Hepatocyte (in vitro differentiated cells): Measurements from ENCODE around the gene ALG8. TPM values are rescaled to one million over a fixed set of nuclear protein-coding genes. Genes with fewer than 3 reads are reported as not detected.

Experiments
- DNase-seq: peaks from one replicate; pipeline ENCODE4 v3.0.0-alpha.2; 2016; ENCODE audit warnings: low spot score
- H2AFZ ChIP-seq: fragments of 200-600 bp; sonication (generic); 2 replicates; pipeline ENCODE4 v1.6.0; 2016; ENCODE audit warnings: antibody characterized with exemption, mild to moderate bottlenecking
- H3K27ac ChIP-seq: fragments of 200-600 bp; sonication (generic); 2 replicates; pipeline ENCODE4 v1.5.1; 2016; ENCODE audit warnings: mild to moderate bottlenecking
- H3K27me3 ChIP-seq: fragments of 200-600 bp; sonication (generic); 2 replicates; pipeline ENCODE4 v1.6.1; 2016
- H3K36me3 ChIP-seq: fragments of 200-600 bp; sonication (generic); replicated peaks from 2 replicates; pipeline ENCODE4 v1.5.1; 2016; ENCODE audit warnings: low read depth; ENCODE audit not compliant: insufficient read depth
- H3K4me1 ChIP-seq: fragments of 200-600 bp; sonication (generic); 2 replicates; pipeline ENCODE4 v1.5.1; 2016; ENCODE audit warnings: mild to moderate bottlenecking, moderate library complexity; ENCODE audit not compliant: insufficient read depth
- H3K4me2 ChIP-seq: fragments of 200-600 bp; sonication (generic); 2 replicates; pipeline ENCODE4 v1.6.0; 2016
- H3K4me3 ChIP-seq: fragments of 200-600 bp; sonication (generic); 2 replicates; pipeline ENCODE4 v1.5.1; 2016; ENCODE audit warnings: mild to moderate bottlenecking
- H3K79me2 ChIP-seq: fragments of 200-600 bp; sonication (generic); 2 replicates; pipeline ENCODE4 v1.6.0; 2017; ENCODE audit warnings: mild to moderate bottlenecking
- H3K9me2 ChIP-seq: fragments of 200-600 bp; sonication (generic); replicated peaks from 2 replicates; pipeline ENCODE4 v1.6.0; 2017; ENCODE audit warnings: mild to moderate bottlenecking; ENCODE audit not compliant: insufficient read depth
- H3K9me3 ChIP-seq: fragments of 200-600 bp; sonication (generic); 2 replicates; pipeline ENCODE4 v1.5.1; 2016; ENCODE audit warnings: low read depth, mild to moderate bottlenecking
- H4K20me1 ChIP-seq: fragments of 200-600 bp; sonication (generic); 2 replicates; pipeline ENCODE4 v1.6.0; 2016; ENCODE audit warnings: mild to moderate bottlenecking; ENCODE audit not compliant: insufficient read depth, poor library complexity, severe bottlenecking
- EZH2 ChIP-seq: fragments of 200-600 bp; sonication (generic); IDR thresholded peaks from 2 replicates; pipeline ENCODE4 v1.6.1; 2016; ENCODE audit warnings: antibody characterized with exemption, mild to moderate bottlenecking, borderline replicate concordance
- EZH2phosphoT487 ChIP-seq: fragments of 200-600 bp; sonication (generic); IDR thresholded peaks from one replicate; pipeline ENCODE4 v1.6.1; 2018; ENCODE audit warnings: antibody characterized with exemption, mild to moderate bottlenecking, low read depth, moderate library complexity; ENCODE audit not compliant: unreplicated experiment, severe bottlenecking
- WGBS: methylation state at CpG from one replicate; pipeline ENCODE4 v1.1.6; 2016; ENCODE audit warnings: low lambda C conversion rate; ENCODE audit errors: missing lambda C conversion rate; 5-methylcytosine and 5-hydroxymethylcytosine counted together
- polyA plus RNA-seq: library from polyadenylated mRNA; unstranded; fragments of >200 nt; fragmentation: Nextera tagmentation; extraction: Ambion mirVana; gene quantifications from 2 replicates; pipeline ENCODE4 v1.2.1, GENCODE V29; 2016
- total RNA-seq: library from RNA; depleted of rRNA; stranded (reverse); fragments of >200 nt; gene quantifications from 2 replicates; pipeline ENCODE4 v1.2.3, GENCODE V29; 2014
- TF ChIP-seq, protein P1 (sequence below): fragments of 200-600 bp; sonication (generic); IDR thresholded peaks from 2 replicates; pipeline ENCODE4 v1.5.1; 2016; ENCODE audit warnings: antibody characterized with exemption, mild to moderate bottlenecking; ENCODE audit not compliant: poor library complexity

Gene ALG8
- total and polyA plus RNA-seq, 2 experiments from 2014 or later: 43.1 to 74.3 TPM

DNA sequence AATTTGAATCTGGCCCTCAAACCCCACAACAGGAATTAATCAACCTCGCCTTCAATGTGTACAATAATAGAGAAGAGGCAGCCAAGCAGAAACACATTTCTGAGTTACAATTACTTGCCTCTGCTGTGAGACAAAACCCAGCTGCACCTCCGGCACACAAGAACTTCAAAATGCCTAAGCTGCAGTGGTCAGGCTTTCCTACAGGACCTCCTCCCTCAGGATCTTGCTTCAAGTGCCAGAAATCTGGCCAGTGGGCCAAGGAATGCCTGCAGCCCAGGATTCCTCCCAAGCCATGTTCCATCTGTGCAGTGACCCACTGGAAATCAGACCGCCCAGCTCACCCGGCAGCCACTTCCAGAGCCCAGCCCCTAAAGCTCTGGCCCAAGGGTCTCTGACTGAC is 56.4 kb downstream of the ALG8 start:
- H3K9me2 ChIP-seq: no peaks in the 10 kb centered on the region
- H3K27me3 ChIP-seq: no peaks in the 10 kb centered on the region
- no peaks in the 10 kb centered on the region for H3K9me3 ChIP-seq
- H3K4me2 ChIP-seq: no peak overlapping the region
- TF ChIP-seq EZH2 (no peak), EZH2phosphoT487 (no peak)
- TF ChIP-seq, protein P1, sequence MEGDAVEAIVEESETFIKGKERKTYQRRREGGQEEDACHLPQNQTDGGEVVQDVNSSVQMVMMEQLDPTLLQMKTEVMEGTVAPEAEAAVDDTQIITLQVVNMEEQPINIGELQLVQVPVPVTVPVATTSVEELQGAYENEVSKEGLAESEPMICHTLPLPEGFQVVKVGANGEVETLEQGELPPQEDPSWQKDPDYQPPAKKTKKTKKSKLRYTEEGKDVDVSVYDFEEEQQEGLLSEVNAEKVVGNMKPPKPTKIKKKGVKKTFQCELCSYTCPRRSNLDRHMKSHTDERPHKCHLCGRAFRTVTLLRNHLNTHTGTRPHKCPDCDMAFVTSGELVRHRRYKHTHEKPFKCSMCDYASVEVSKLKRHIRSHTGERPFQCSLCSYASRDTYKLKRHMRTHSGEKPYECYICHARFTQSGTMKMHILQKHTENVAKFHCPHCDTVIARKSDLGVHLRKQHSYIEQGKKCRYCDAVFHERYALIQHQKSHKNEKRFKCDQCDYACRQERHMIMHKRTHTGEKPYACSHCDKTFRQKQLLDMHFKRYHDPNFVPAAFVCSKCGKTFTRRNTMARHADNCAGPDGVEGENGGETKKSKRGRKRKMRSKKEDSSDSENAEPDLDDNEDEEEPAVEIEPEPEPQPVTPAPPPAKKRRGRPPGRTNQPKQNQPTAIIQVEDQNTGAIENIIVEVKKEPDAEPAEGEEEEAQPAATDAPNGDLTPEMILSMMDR: no peak
- WGBS: 85% methylated on average over 4 of the region's 4 CpGs
- H4K20me1 ChIP-seq: peaks cover 5% of the 10 kb centered on the region
- no peak overlapping the region for H3K4me3 ChIP-seq
- H2AFZ ChIP-seq: no peak overlapping the region
- H3K4me1 ChIP-seq: peaks cover 5% of the 10 kb centered on the region
- peaks cover 21% of the 10 kb centered on the region for H3K79me2 ChIP-seq
- no peak overlapping the region for H3K27ac ChIP-seq
- no peak for DNase-seq
- H3K36me3 ChIP-seq: no peaks in the 10 kb centered on the region

DNA sequence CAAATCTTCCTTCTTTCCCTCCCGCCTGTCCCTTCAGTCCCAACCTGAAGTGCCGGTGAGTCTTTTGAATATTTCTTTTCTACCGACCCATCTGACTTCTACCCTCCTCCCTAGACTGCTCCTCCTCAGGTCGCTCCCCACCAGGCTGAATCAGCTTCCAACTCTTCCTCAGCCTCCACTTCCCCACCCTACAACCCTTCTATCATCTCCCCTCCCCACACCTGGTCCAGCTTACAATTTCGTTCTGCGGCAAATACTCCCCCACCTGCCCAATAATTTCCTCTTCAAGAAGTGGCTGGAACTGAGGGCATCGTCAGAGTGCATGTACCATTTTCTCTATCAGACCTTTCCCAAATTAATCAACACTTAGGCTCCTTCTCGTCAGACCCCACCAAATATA is 57.3 kb downstream of the ALG8 start:
- 89% methylated on average over 8 of the region's 8 CpGs for WGBS
- Histone ChIP-seq H3K27ac (no peak overlapping the region), H3K4me2 (no peak overlapping the region), H3K9me2 (no peaks in the 10 kb centered on the region), H3K4me3 (no peak overlapping the region), H3K4me1 (peaks cover 13% of the 10 kb centered on the region), H3K27me3 (no peaks in the 10 kb centered on the region), H3K9me3 (no peaks in the 10 kb centered on the region), H3K36me3 (no peaks in the 10 kb centered on the region), H3K79me2 (peaks cover 30% of the 10 kb centered on the region), H4K20me1 (peaks cover 13% of the 10 kb centered on the region), H2AFZ (no peak overlapping the region)
- DNase-seq: no peak
- TF ChIP-seq, protein P1: no peak
- no peak for TF ChIP-seq EZH2phosphoT487
- no peak for TF ChIP-seq EZH2

DNA sequence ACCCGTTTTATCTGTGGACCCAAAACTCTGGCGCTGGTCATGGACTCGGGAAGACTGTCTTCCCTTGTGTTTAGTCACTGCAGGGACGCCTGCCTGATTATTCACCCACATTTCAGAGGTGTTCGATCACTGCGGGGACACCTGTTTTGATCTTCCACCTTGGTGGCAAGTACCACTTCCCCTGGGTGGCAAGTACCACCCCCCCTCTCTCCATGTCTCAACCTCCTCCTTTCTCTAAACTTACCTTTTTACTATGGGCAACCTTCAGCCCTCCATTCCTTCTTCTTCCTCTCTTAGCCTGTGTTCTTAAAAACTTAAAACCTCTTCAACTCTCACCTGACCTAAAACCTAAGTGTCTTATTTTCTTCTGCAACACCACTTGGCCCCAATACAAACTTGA is 57.8 kb downstream of the ALG8 start:
- H4K20me1 ChIP-seq: peaks cover 19% of the 10 kb centered on the region
- no peaks in the 10 kb centered on the region for H3K27me3 ChIP-seq
- no peaks in the 10 kb centered on the region for H3K36me3 ChIP-seq
- peaks cover 13% of the 10 kb centered on the region for H3K4me1 ChIP-seq
- WGBS: 94% methylated on average over 6 of the region's 6 CpGs
- no peak overlapping the region for H3K27ac ChIP-seq
- H3K4me2 ChIP-seq: no peak overlapping the region
- H3K9me3 ChIP-seq: no peaks in the 10 kb centered on the region
- H3K9me2 ChIP-seq: no peaks in the 10 kb centered on the region
- H2AFZ ChIP-seq: no peak overlapping the region
- H3K79me2 ChIP-seq: peaks cover 35% of the 10 kb centered on the region
- DNase-seq: no peak
- no peak overlapping the region for H3K4me3 ChIP-seq
- TF ChIP-seq, protein P1: no peak
- TF ChIP-seq EZH2: no peak
- no peak for TF ChIP-seq EZH2phosphoT487
